Activated CD4-positive, alpha-beta T cell treated with anti-CD3 and anti-CD28 coated beads, Interleukin-2, amount 50 U/mL, for 16 hours (primary cell): ENCODE results near the gene EPHX1.
"Not testable (repeated sequence)": the region's sequence is repeated elsewhere in the genome, so short reads cannot be mapped to it uniquely, and the experiment has no call there.

Source experiments
- DNase-seq: peaks from one replicate; pipeline ENCODE4 v3.0.0-alpha.2; 2020

EPHX1 gene

DNA sequence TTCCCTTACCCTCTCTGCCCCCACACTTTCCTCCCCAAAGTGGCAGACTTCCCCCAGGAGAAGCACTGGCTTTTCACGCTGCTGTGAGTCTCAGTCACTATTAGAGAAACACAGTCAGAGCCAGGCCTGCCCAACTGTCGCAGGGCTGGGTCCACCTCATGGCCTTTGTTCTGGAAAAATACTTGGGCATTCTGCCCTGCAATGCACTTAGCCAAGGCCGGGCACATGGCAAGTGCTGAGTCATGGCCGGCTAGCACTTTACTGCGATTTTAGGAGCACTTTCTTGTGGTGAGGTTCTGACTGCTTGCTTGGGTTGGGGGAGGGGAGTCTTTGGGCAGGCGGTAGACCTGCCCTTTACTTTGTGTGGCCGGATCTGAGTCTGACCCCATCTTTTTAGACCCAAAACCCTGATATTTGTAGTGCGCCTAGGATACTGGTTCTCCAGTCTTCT is 7.7 kb downstream of the EPHX1 start:
- peak; percentile 28 for DNase-seq

DNA sequence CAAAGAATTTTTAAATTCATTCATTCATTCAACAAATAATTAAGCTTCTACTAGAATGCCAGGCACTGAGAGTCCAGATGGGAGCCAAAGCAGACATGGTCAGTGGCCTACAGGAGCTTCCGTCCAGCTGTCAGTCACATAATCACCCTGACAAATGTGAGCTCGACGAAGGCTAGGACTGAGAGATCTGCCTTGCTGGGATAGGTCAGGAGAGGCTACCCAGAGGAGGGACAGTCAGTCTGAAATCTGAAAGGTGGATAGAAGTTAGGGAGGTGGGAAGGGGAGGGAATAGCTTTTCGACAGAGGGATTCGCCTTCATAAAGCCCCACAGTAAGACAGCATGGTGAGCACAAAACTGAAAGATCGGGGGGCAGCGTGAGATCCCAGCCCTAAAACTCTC is 8.3 kb downstream of the EPHX1 start:
- DNase-seq: no peak

DNA sequence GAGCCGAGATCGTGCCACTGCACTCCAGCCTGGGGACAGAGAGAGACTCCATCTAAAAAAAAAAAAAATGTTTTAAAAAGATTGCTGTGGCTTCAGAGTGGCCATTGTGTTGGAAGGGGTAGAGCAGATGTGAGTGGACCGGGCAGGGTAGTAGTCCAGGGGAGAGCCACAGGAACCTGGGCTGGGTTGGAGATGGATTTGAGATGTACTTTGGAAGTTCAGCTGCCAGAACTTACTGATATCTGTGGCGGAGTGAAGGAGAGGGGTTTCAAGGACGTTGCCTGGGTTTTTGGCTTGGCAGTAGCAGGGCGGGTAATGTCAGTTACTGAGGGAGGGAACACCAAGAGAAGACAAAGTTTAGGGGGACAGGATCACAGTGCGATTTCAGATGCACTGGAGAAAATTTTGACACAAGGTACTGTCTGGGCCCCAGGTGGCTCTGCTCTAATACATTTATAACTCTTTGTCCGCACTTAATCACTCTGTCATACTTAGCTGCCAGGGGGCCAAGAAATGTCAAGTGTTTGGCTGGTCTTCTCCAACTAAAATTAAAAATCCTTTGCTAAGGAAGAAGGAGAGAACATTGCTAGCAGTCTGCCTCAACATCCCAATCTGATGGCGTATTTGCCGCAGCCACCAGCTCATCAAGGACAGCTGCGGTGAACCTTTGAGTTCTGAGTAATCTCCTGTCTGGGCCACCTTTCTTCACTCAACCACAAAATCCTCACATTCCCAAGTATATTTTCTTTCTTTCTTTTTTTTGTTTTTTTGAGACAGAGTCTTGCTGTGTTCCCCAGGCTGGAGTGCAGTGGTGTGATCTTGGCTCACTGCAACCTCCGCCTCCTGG is 9.6 kb downstream of the EPHX1 start:
- DNase-seq: no peak

- DNase-seq: no peak
Observed at GRCh38 chr1:225820522-225821120, 10.7 kb downstream of the EPHX1 start.

DNA sequence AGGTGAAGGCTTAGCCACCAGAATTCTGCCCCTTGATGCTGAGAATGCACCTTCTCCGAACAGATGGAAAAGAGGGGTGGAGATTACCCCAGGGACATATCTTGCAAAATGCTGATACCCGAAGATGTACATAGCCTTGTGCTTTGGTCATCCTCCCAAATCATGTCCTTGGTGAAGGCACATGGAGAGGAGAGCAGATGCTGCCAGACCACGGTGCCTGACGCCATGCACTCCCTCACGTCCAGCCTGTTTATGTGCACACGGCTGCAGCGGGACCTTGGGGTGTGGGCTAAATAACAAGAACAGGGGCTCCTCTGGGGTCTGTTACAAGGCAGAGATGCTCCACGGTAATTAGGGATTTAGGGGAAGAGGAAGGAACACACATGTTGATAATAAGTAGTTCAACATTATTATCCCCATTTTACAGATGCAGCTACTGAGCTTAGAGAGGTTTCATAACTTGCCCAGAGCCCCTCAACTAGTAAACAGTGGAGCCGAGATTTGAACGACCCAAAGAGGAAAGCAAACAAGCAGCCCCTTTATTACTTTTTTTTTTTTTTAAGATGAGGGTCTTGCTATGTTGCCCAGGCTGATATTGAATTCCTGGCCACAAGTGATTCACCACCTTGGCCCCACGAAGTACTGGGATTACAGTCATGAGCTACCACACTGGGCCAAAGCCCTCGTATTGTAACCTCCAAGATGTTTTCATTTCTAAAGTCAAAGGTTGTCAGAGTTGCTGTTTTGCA is 12.9 kb downstream of the EPHX1 start:
- DNase-seq: no peak

DNA sequence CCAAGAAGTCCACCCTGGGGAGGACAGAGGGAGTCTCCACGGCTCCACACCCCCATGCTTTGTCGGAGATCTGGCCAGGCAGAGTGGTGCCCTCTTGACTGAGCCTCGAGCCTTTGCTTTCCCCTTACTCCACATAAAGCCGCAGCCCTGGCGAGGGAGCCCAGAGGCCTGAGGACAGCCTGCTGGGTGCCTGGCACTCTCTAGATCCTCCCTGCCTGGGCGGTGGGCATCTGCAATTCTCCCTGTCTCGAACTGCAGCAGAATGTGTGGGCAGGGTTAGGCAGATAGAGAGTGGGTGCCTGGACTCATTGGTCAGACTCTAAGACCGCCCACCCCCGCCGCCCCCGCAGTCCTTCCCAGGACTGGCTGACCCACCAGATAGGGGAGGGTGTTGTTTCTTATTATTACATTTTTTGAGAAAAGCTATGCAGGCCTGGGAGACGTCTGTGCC is 13.9 kb downstream of the EPHX1 start:
- no peak for DNase-seq

DNA sequence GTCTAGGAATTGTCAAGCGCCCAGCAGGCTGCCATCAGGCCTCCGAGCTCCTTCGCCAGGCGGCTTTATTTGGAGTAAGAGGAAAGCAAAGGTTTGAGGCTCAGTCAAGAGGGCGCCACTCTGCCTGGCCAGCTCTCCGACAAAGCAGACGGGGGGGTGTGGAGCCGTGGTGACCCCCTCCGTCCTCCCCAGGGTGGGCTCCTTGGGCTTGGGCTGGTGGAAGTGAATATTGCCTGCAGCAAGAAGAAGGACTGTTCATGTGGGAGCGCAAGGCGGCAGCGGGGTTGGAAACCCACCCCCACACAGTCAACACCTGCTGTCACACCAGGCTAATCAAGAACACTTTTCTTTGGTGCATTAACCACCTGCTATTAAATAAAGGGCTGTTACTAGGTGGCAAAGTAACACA is 14.6 kb downstream of the EPHX1 start:
- DNase-seq: no peak

DNA sequence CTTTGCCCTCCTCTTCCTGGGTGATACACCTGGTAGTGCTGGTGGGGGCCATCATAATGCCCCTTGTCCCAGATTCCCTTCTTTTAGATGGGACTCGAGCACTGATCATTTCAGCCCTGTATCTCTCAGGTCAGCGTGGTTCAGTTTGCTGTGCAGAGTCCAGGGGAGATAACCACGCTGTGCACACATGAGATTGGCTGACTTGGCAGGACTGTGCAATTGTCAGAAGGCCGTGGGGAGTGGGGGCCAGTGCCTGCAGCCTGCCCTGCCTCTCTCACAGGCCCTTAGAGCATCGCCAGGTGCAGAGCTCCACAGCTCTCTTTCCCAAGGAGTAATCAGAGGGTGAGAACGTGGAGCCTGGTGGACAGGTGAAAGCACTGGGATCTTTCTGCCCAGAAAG is 15.2 kb downstream of the EPHX1 start:
- DNase-seq: no peak

- DNase-seq: no peak
Observed at GRCh38 chr1:225825607-225826007, 15.7 kb downstream of the EPHX1 start.

DNA sequence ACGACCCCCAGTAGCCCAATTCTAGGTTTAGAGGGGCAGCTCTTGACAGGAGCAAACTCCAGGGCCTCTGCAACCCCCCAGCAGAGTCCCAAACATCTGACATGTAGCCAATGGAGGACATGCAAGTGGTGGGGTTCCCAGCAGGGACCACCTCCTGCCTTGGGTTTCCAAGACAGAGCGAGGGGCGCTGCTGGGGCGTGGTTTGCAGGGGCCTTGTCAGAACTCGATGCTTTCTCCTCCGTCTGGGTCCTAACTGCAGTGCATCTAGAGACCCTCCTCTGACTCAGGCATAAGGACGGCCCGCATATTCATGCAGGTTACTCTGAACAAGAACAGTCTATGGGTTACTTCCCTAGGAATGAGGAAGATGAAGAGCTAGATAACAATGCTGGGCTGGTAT is 17.2 kb downstream of the EPHX1 start:
- no peak for DNase-seq

- DNase-seq: no peak
Observed at GRCh38 chr1:225828706-225829345, 18.9 kb downstream of the EPHX1 start.

DNA sequence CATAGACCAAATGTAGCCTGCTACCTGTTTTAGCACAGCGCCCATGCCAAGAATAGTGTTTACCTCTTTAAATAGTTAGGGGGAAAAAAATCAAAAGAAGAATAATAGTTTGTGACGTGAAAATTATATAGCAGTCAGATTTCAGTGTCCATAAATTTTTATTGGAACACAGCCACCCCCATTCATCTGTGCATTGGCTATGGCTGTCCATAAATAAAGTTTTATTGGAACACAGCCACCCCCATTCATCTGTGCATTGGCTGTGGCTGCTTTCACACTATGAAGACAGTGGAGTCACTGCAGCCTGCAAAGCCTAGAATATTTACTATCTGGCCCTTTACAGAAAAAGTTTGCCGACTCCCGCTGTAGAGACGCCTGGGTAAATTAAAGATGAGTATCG is 20.9 kb downstream of the EPHX1 start:
- no peak for DNase-seq

- no peak for DNase-seq
Observed at GRCh38 chr1:225834417-225835329, 24.7 kb downstream of the EPHX1 start.

DNA sequence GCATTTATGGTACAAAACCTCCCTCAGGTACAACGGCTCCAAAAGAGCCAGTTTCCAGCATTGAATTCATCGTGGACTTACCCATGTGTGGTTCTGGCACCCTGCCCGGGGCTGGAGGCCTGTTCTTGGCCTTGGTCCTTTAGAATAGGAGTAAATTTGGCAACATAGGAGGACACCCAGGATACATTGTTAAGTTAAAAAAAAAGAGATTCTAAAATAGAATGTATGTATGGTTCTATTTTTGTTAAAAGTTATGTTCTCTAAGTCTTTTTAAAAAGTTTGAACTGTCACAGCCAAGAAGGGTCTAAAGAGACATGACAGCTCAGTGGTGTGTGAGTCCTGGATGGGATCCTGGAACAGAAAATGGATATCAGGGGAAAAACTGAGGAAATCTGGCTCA is 25.9 kb downstream of the EPHX1 start:
- DNase-seq: no peak

DNA sequence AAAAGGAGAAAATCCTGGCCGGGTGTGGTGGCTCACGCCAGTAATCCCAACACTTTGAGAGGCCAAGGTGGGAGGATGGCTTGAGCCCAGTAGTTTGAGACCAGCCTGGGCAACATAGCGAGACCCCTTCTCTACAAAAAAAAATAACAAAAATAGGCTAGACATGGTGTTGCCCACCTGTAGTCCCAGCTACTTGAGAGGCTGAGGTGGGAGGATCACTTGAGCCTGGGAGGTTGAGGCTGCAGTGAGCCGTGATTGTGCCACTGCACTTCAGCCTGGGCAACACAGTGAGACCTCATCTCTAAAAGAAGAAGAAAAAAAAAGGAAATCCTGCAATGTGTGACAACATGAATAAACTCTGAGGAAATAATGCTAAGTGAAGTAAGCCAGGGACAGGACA is 26.4 kb downstream of the EPHX1 start:
- not testable (repeated sequence) for DNase-seq

GRCh38 chr1:225838793-225839192 is 28.9 kb downstream of the EPHX1 start:
- DNase-seq: no peak

GRCh38 chr1:225840223-225840610 is 30.3 kb downstream of the EPHX1 start:
- DNase-seq: no peak

GRCh38 chr1:225840713-225841112 is 30.8 kb downstream of the EPHX1 start:
- no peak for DNase-seq

GRCh38 chr1:225842074-225842473 is 32.1 kb downstream of the EPHX1 start:
- DNase-seq: no peak

- no peak for DNase-seq
Observed at GRCh38 chr1:225842788-225843425, 33.0 kb downstream of the EPHX1 start.

- no peak for DNase-seq
Observed at GRCh38 chr1:225843426-225843795, 33.5 kb downstream of the EPHX1 start.
